ENCODE data around the gene THADA.
"Not testable (repeated sequence)": the region's sequence is repeated elsewhere in the genome, so short reads cannot be mapped to it uniquely, and the experiment has no call there.

Gene THADA

GRCh38 chr2:43297740-43298139 is 298.1 kb downstream of the THADA start:
- not testable (repeated sequence) for DNase-seq

GRCh38 chr2:43294973-43295603 is 300.8 kb downstream of the THADA start:
- DNase-seq = no peak

- no peak for DNase-seq
Measured at GRCh38 chr2:43293744-43294695, 301.8 kb downstream of the THADA start.

- no peak for DNase-seq
Measured at GRCh38 chr2:43292851-43293743, 302.7 kb downstream of the THADA start.

- no peak for DNase-seq
Measured at GRCh38 chr2:43292297-43292696, 303.5 kb downstream of the THADA start.

GRCh38 chr2:43289331-43289730 is 306.5 kb downstream of the THADA start:
- DNase-seq = no peak

GRCh38 chr2:43288417-43289305 is 307.2 kb downstream of the THADA start:
- DNase-seq = no peak

- no peak for DNase-seq
Measured at GRCh38 chr2:43285987-43286386, 309.9 kb downstream of the THADA start.

- DNase-seq = no peak
Measured at GRCh38 chr2:43284967-43285366, 310.9 kb downstream of the THADA start.

- DNase-seq = not testable (repeated sequence)
Measured at GRCh38 chr2:43284347-43284746, 311.5 kb downstream of the THADA start.

GRCh38 chr2:43280994-43281393 is 314.8 kb downstream of the THADA start:
- DNase-seq = no peak

GRCh38 chr2:43279317-43279840 is 316.5 kb downstream of the THADA start:
- no peak for DNase-seq

- no peak for DNase-seq
Measured at GRCh38 chr2:43278564-43279220, 317.1 kb downstream of the THADA start.

- DNase-seq = no peak
Measured at GRCh38 chr2:43276962-43277391, 318.9 kb downstream of the THADA start.

- DNase-seq = no peak
Measured at GRCh38 chr2:43276266-43276941, 319.4 kb downstream of the THADA start.

GRCh38 chr2:43274721-43275120 is 321.1 kb downstream of the THADA start:
- no peak for DNase-seq

- no peak for DNase-seq
Measured at GRCh38 chr2:43274055-43274454, 321.8 kb downstream of the THADA start.

GRCh38 chr2:43273529-43273928 is 322.3 kb downstream of the THADA start:
- no peak for DNase-seq

- no peak for DNase-seq
Measured at GRCh38 chr2:43270930-43271615, 324.8 kb downstream of the THADA start.

- DNase-seq = no peak
Measured at GRCh38 chr2:43270461-43270860, 325.4 kb downstream of the THADA start.
